Right cardiac atrium (tissue), 5 donors: Measurements from ENCODE around the gene CRACR2B. TPM values are rescaled to one million over a fixed set of nuclear protein-coding genes. Genes with fewer than 3 reads are reported as not detected.

Experiments
- ATAC-seq, 2 donors: fragments of 200-7000 bp; cut with Tn5 transposase; one replicate each; pipeline versions ENCODE4 v1.8.0 to v1.9.1; 2020; ENCODE audit warnings: moderate library complexity in 2 of 2, mild to moderate bottlenecking in 1 of 2
- DNase-seq, 3 donors: peaks; one replicate each; pipeline ENCODE4 v3.0.0-alpha.2; 2020
- H3K27ac ChIP-seq: one replicate; pipeline ENCODE4 v1.5.1; 2013; ENCODE audit warnings: mild to moderate bottlenecking, low read length, control low read depth, moderate library complexity
- H3K27me3 ChIP-seq: one replicate; pipeline ENCODE4 v1.6.1; 2013; ENCODE audit not compliant: control insufficient read depth, insufficient read depth
- H3K4me1 ChIP-seq: one replicate; pipeline ENCODE4 v1.6.1; 2013; ENCODE audit warnings: low read length; ENCODE audit not compliant: control insufficient read depth, insufficient read depth
- H3K4me3 ChIP-seq: one replicate; pipeline ENCODE4 v1.5.1; 2013; ENCODE audit warnings: low read length, control low read depth
- H3K9me3 ChIP-seq: one replicate; pipeline ENCODE4 v1.6.1; 2013; ENCODE audit warnings: low read length; ENCODE audit not compliant: control insufficient read depth
- WGBS: extraction: QIAGEN DNeasy Blood & Tissue Kit; methylation state at CpG from one replicate; pipeline ENCODE4 v1.1.7; 2013; 5-methylcytosine and 5-hydroxymethylcytosine counted together
- intact Hi-C, 4 donors: fragments of 100-400 bp; cut with DNase I; formaldehyde crosslinking; loops; one replicate each; pipeline versions ENCODE4 v1.11.0 to v1.14.0; 2022 to 2023
- polyA plus RNA-seq: library from polyadenylated mRNA; stranded (reverse); fragments of 200-250 nt; gene quantifications from one replicate; pipeline ENCODE4 v1.2.3, GENCODE V29; 2013
- total RNA-seq, 4 donors: library from RNA; stranded (reverse); fragmentation: NEBNext Ultra II Directional; extraction: Animal tissue kit (Norgen Biotek cat#: 25700); gene quantifications; one replicate each; pipeline ENCODE4 v1.2.1, GENCODE V29; 2021
- donor health status: healthy with polysubstance abuse.
- donor health status: DM: no; HTN: yes; CAD: no.
- donor health status: DM: no; HTN: no; CAD: no.
- donor health status: DM: no; HTN: yes; CAD: no; lungs with severe emphysema.
- donor health status: DM: yes; HTN: yes; CAD: no.

Gene CRACR2B
- total and polyA plus RNA-seq, 5 donors, result 18.9 to 42.6 (median 22.5) TPM

GRCh38 chr11:846496-847098, 18.9 kb downstream of the CRACR2B start:
- intact Hi-C loops, result no loop called here
- H3K9me3 ChIP-seq, result no peaks in the 10 kb centered on the region
- no peak for ATAC-seq

GRCh38 chr11:847876-848275, 20.2 kb downstream of the CRACR2B start:
- no peaks in the 10 kb centered on the region for H3K27me3 ChIP-seq
- H3K4me3 ChIP-seq, result no peak overlapping the region
- no peaks in the 10 kb centered on the region for H3K9me3 ChIP-seq
- H3K4me1 ChIP-seq, result peaks cover 9% of the 10 kb centered on the region
- WGBS, result 84% methylated on average over 18 of the region's 18 CpGs
- intact Hi-C loops, result loop anchor here in 2 of 4 donors (2.0 kb wide), 1 partner anchor 203 kb away; no protein-coding TSS in a partner anchor
- DNase-seq (no peak), ATAC-seq (no peak)
- no peak overlapping the region for H3K27ac ChIP-seq

More at GRCh38 chr11:846496-847098, 18.9 kb downstream of the CRACR2B start:
- Histone ChIP-seq H3K27ac (no peak overlapping the region), H3K27me3 (no peaks in the 10 kb centered on the region), H3K4me3 (no peak overlapping the region), H3K4me1 (peaks cover 9% of the 10 kb centered on the region)
- no peak for DNase-seq
- WGBS, result 67% methylated on average over 11 of the region's 11 CpGs

GRCh38 chr11:848380-848931, 20.7 kb downstream of the CRACR2B start:
- H3K4me1 ChIP-seq, result peaks cover 9% of the 10 kb centered on the region
- DNase-seq, result peak in 2 of 3 donors; percentile 81 to 84

GRCh38 chr11:849104-849824, 21.5 kb downstream of the CRACR2B start:
- intact Hi-C loops, result loop anchor here in 2 of 4 donors (2.0 kb wide), 1 partner anchor 202 kb away; no protein-coding TSS in a partner anchor
- DNase-seq, result peak in 1 of 3 donors; percentile 83
- ATAC-seq, result no peak
- H3K27me3 ChIP-seq, result no peaks in the 10 kb centered on the region
- H3K27ac ChIP-seq, result no peak overlapping the region
- 14% methylated on average over 70 of the region's 71 CpGs for WGBS
- H3K4me3 ChIP-seq, result peak overlapping the region; percentile 53
- H3K9me3 ChIP-seq, result no peaks in the 10 kb centered on the region
- H3K4me1 ChIP-seq, result peaks cover 9% of the 10 kb centered on the region

More at GRCh38 chr11:848380-848931, 20.7 kb downstream of the CRACR2B start:
- 33% methylated on average over 14 of the region's 14 CpGs for WGBS
- Histone ChIP-seq H3K27me3 (no peaks in the 10 kb centered on the region), H3K9me3 (no peaks in the 10 kb centered on the region), H3K4me3 (no peak overlapping the region), H3K27ac (no peak overlapping the region)
- ATAC-seq, result no peak
- intact Hi-C loops, result loop anchor here in 2 of 4 donors (2.0 kb wide), 1 partner anchor 202 kb away; no protein-coding TSS in a partner anchor

- ATAC-seq (no peak), DNase-seq (peak in 1 of 3 donors; percentile 68)
- H3K4me3 ChIP-seq, result peak overlapping the region; percentile 53
- H3K27ac ChIP-seq, result no peak overlapping the region
- H3K9me3 ChIP-seq, result no peaks in the 10 kb centered on the region
- WGBS, result 30% methylated on average over 97 of the region's 97 CpGs
- H3K4me1 ChIP-seq, result peaks cover 7% of the 10 kb centered on the region
- H3K27me3 ChIP-seq, result no peaks in the 10 kb centered on the region
- intact Hi-C loops, result loop anchor here (2.0 to 10.0 kb wide), 3 partner anchors 201 to 205 kb away; no protein-coding TSS in a partner anchor
These were observed 22.4 kb downstream of the CRACR2B start for GRCh38 chr11:849951-850774.

- Histone ChIP-seq H3K4me1 (peaks cover 3% of the 10 kb centered on the region), H3K27ac (no peak overlapping the region), H3K4me3 (no peak overlapping the region), H3K9me3 (no peaks in the 10 kb centered on the region), H3K27me3 (no peaks in the 10 kb centered on the region)
- DNase-seq (peak in 1 of 3 donors; percentile 68), ATAC-seq (no peak)
- intact Hi-C loops, result loop anchor here in 2 of 4 donors (5.0 to 10.0 kb wide), 2 partner anchors 201 to 204 kb away; no protein-coding TSS in a partner anchor
- 66% methylated on average over 28 of the region's 28 CpGs for WGBS
These were observed 23.4 kb downstream of the CRACR2B start for GRCh38 chr11:850775-851763.

- ATAC-seq (no peak), DNase-seq (peak in 1 of 3 donors; percentile 65)
- 84% methylated on average over 15 of the region's 15 CpGs for WGBS
- Histone ChIP-seq H3K27me3 (no peaks in the 10 kb centered on the region), H3K4me3 (no peak overlapping the region), H3K9me3 (no peaks in the 10 kb centered on the region), H3K4me1 (peaks cover 3% of the 10 kb centered on the region), H3K27ac (no peak overlapping the region)
- intact Hi-C loops, result loop anchor here in 2 of 4 donors (5.0 to 10.0 kb wide), 2 partner anchors 200 to 202 kb away; no protein-coding TSS in a partner anchor
These were observed 25.0 kb downstream of the CRACR2B start for GRCh38 chr11:852762-853161.

- H3K4me3 ChIP-seq, result no peak overlapping the region
- H3K27ac ChIP-seq, result no peak overlapping the region
- H3K4me1 ChIP-seq, result no peaks in the 10 kb centered on the region
These were observed 26.1 kb downstream of the CRACR2B start for GRCh38 chr11:853682-854448.

More at GRCh38 chr11:853682-854448, 26.1 kb downstream of the CRACR2B start:
- 92% methylated on average over 27 of the region's 27 CpGs for WGBS
- peak in 1 of 3 donors; percentile 66 for DNase-seq
- H3K9me3 ChIP-seq, result no peaks in the 10 kb centered on the region
- no peaks in the 10 kb centered on the region for H3K27me3 ChIP-seq
- intact Hi-C loops, result loop anchor here in 2 of 4 donors (5.0 to 10.0 kb wide), 2 partner anchors 198 to 201 kb away; no protein-coding TSS in a partner anchor
- no peak for ATAC-seq
